SH-SY5Y (cell line): ENCODE measurements around the gene BLVRA.

Experiments
- GATA2 ChIP-seq: IDR thresholded peaks from 2 replicates; pipeline ENCODE4 v1.6.1; 2011; ENCODE audit warnings: mild to moderate bottlenecking, low read depth, low read length
- GATA3 ChIP-seq: IDR thresholded peaks from 2 replicates; pipeline ENCODE4 v1.6.1; 2011; ENCODE audit warnings: low read depth, mild to moderate bottlenecking, low read length, moderate library complexity

DNA sequence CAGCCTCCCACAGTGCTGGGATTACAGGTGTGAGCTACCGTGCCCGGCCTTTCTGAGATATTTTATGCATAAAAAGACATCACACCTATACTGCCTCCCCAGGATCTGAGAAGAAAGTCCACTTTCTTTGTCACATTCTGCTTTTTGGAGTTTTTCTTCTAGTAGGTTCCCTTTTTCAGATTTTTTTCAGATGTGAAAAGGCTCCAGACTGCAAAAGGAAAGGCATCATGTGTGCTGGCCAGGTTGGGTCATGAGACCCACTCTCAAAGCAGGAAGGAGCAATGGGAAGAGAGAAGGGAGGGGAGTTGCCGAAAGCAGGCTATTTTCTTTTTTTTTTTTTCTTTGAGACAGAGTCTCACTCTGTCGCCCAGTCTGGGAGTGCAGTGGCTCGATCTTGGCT is 10.8 kb downstream of the BLVRA start:
- no peak for TF ChIP-seq GATA3
- no peak for TF ChIP-seq GATA2
